ENCODE measurements around the gene NCOA1.

The NCOA1 gene

GRCh38 chr2:24806661-24807036, 315.6 kb downstream of the NCOA1 start:
- DNase-seq, result no peak

- DNase-seq, result no peak
Measured at GRCh38 chr2:24809316-24810007, 318.4 kb downstream of the NCOA1 start.

- no peak for DNase-seq
Measured at GRCh38 chr2:24813691-24814137, 322.7 kb downstream of the NCOA1 start.

GRCh38 chr2:24814516-24814915, 323.5 kb downstream of the NCOA1 start:
- no peak for DNase-seq

- DNase-seq, result no peak
Measured at GRCh38 chr2:24815171-24815570, 324.1 kb downstream of the NCOA1 start.

- no peak for DNase-seq
Measured at GRCh38 chr2:24816404-24816803, 325.4 kb downstream of the NCOA1 start.

- no peak for DNase-seq
Measured at GRCh38 chr2:24816884-24817283, 325.8 kb downstream of the NCOA1 start.

- no peak for DNase-seq
Measured at GRCh38 chr2:24818721-24819167, 327.7 kb downstream of the NCOA1 start.

- no peak for DNase-seq
Measured at GRCh38 chr2:24819442-24820174, 328.6 kb downstream of the NCOA1 start.

- DNase-seq, result no peak
Measured at GRCh38 chr2:24820175-24820513, 329.1 kb downstream of the NCOA1 start.

All from DMS153 (cell line).